ENCODE measurements around the gene ROR2. TPM values are rescaled to one million over a fixed set of nuclear protein-coding genes. Genes with fewer than 3 reads are reported as not detected.

The ROR2 gene
- total and polyA plus RNA-seq, 2 donors (not counting 3 experiments of a cell fraction or from before 2014, with no cell fraction given): not detected

GRCh38 chr9:91803970-91804752 lies 145.9 kb downstream of the ROR2 start:
- Histone ChIP-seq H4K20me1 (replicated peaks; ENCODE audit: control insufficient read depth, extremely low read depth, insufficient read depth, low read length) (no peaks in the 10 kb centered on the region), H3K9me1 (replicated peaks; ENCODE audit: control insufficient read depth, extremely low read depth, insufficient read depth, low read length) (no peaks in the 10 kb centered on the region), H3K9ac (replicated peaks; ENCODE audit: extremely low read depth, insufficient read depth, low read length) (no peak overlapping the region), H2AFZ (ENCODE audit: low read depth, low read length) (no peak overlapping the region), H3K27ac (ENCODE audit: insufficient read depth, low read depth, low read length) (no peak overlapping the region), H3K36me3 (ENCODE audit: control insufficient read depth in 2 of 2, extremely low read depth in 1 of 2, insufficient read depth in 2 of 2, low read length in 2 of 2) (no peaks in the 10 kb centered on the region), H3K4me1 (ENCODE audit: control insufficient read depth, extremely low read depth, insufficient read depth, low read length) (no peaks in the 10 kb centered on the region), H3K4me2 (ENCODE audit: insufficient read depth, low read length) (no peak overlapping the region), H3K27me3 (ENCODE audit: control insufficient read depth in 2 of 2, insufficient read depth in 2 of 2, low read length in 2 of 2) (no peaks in the 10 kb centered on the region), H3K4me3 (replicated peaks in 1 of 3; ENCODE audit: insufficient read depth in 1 of 3, low read depth in 1 of 3, low read length in 3 of 3) (no peak overlapping the region), H3K9me3 (replicated peaks; ENCODE audit: control insufficient read depth, insufficient read depth, low read length) (no peaks in the 10 kb centered on the region), H3K79me2 (ENCODE audit: control insufficient read depth, insufficient read depth, low read length) (no peaks in the 10 kb centered on the region)
- intact Hi-C loops (cut with micrococcal nuclease): no loop called here
- no peak for DNase-seq (ENCODE audit: low read depth, low spot score)
- FAIRE-seq: no peak
- TF ChIP-seq MAX (IDR thresholded peaks at IDR 0.05; ENCODE audit: insufficient read depth, insufficient read length) (no peak), FOS (IDR thresholded peaks at IDR 0.05; ENCODE audit: borderline replicate concordance, insufficient read depth, low read length) (no peak)
- ChIA-PET POLR2A (no interaction called here), CTCF (no interaction called here)
- BruUV-seq (replicated peaks): no TSS peak
- dilution Hi-C loops (cut with MboI; ENCODE audit: extremely low pct_ligation_motif_present, low sequenced_read_pairs): no loop called here

GRCh38 chr9:91803151-91803940 lies 146.7 kb downstream of the ROR2 start:
- Histone ChIP-seq H3K27ac (ENCODE audit: insufficient read depth, low read depth, low read length) (no peak overlapping the region), H3K27me3 (ENCODE audit: control insufficient read depth in 2 of 2, insufficient read depth in 2 of 2, low read length in 2 of 2) (no peaks in the 10 kb centered on the region), H2AFZ (ENCODE audit: low read depth, low read length) (no peak overlapping the region), H3K4me2 (ENCODE audit: insufficient read depth, low read length) (no peak overlapping the region), H3K9me1 (replicated peaks; ENCODE audit: control insufficient read depth, extremely low read depth, insufficient read depth, low read length) (no peaks in the 10 kb centered on the region), H4K20me1 (replicated peaks; ENCODE audit: control insufficient read depth, extremely low read depth, insufficient read depth, low read length) (no peaks in the 10 kb centered on the region), H3K4me3 (replicated peaks in 1 of 3; ENCODE audit: insufficient read depth in 1 of 3, low read depth in 1 of 3, low read length in 3 of 3) (no peak overlapping the region), H3K36me3 (ENCODE audit: control insufficient read depth in 2 of 2, extremely low read depth in 1 of 2, insufficient read depth in 2 of 2, low read length in 2 of 2) (no peaks in the 10 kb centered on the region), H3K9ac (replicated peaks; ENCODE audit: extremely low read depth, insufficient read depth, low read length) (no peak overlapping the region), H3K79me2 (ENCODE audit: control insufficient read depth, insufficient read depth, low read length) (no peaks in the 10 kb centered on the region), H3K4me1 (ENCODE audit: control insufficient read depth, extremely low read depth, insufficient read depth, low read length) (no peaks in the 10 kb centered on the region), H3K9me3 (replicated peaks; ENCODE audit: control insufficient read depth, insufficient read depth, low read length) (no peaks in the 10 kb centered on the region)
- no peak for DNase-seq (ENCODE audit: low read depth, low spot score)
- POLR2A ChIA-PET: no interaction called here
- FAIRE-seq: no peak
- intact Hi-C loops (cut with micrococcal nuclease): no loop called here
- TF ChIP-seq EZH2 (IDR thresholded peaks at IDR 0.05; ENCODE audit: borderline replicate concordance, low read depth, low read length, severe bottlenecking) (no peak), JUN (IDR thresholded peaks at IDR 0.05; ENCODE audit: borderline replicate concordance, insufficient read depth, insufficient read length, low read depth) (no peak), MYC (IDR thresholded peaks at IDR 0.05; ENCODE audit: low read depth, low read length) (no peak), MAX (IDR thresholded peaks at IDR 0.05; ENCODE audit: insufficient read depth, insufficient read length) (no peak), GATA2 (IDR thresholded peaks at IDR 0.05; ENCODE audit: insufficient read depth, insufficient read length, low read depth, low read length) (no peak), CTCF (IDR thresholded peaks at IDR 0.05; ENCODE audit: extremely low read depth in 1 of 2, insufficient read depth in 1 of 2, low read depth in 1 of 2, low read length in 2 of 2) (no peak), POLR2A (IDR thresholded peaks at IDR 0.05; ENCODE audit: low read depth, low read length) (no peak), FOS (IDR thresholded peaks at IDR 0.05; ENCODE audit: borderline replicate concordance, insufficient read depth, low read length) (no peak), POLR2AphosphoS5 (IDR thresholded peaks at IDR 0.05; ENCODE audit: insufficient read depth, low read depth, low read length) (no peak)
- dilution Hi-C loops (cut with MboI; ENCODE audit: extremely low pct_ligation_motif_present, low sequenced_read_pairs): no loop called here
- BruUV-seq (replicated peaks): no TSS peak
- CTCF ChIA-PET: no interaction called here

All from endothelial cell of umbilical vein (primary cell).